Measurements from ENCODE around the gene ALG13. TPM values are rescaled to one million over a fixed set of nuclear protein-coding genes. Genes with fewer than 3 reads are reported as not detected.

Gene ALG13
- total and polyA plus RNA-seq, 2 experiments from 2014 or later = 54.2 to 58.7 TPM

DNA sequence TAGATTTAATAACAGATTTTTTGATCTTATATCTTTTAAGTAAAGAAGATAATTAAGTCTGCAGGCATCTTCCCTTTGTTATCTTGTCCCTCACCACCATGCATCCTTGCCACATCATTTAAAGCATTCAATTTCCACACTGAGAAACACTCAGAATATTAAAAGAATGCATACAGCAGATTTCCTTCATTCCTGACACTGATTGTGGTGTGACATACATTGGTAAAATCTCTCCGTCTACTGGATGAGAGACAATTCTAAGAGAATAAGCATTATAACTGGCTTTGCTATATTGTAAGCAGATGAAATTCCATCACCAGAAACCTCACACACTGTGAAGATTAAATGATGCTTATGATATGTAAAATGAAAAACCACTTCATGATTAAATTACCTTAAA, 97.6 kb downstream of the ALG13 start:
- H2AFZ ChIP-seq = no peak overlapping the region
- Mint-ChIP-seq H3K27me3 (ENCODE audit: insufficient read depth, low read depth, poor library complexity) (no peaks in the 10 kb centered on the region), H3K4me3 (no peak overlapping the region), H3K36me3 (ENCODE audit: low read depth) (no peaks in the 10 kb centered on the region), H3K27ac (no peak overlapping the region), H3K9me3 (no peaks in the 10 kb centered on the region), H3K4me1 (no peaks in the 10 kb centered on the region; the same call in 2 of the 3 replicates)
- no peaks in the 10 kb centered on the region for H3K27me3 ChIP-seq (ENCODE audit: insufficient read depth)
- no peak overlapping the region for H3K4me2 ChIP-seq
- TF ChIP-seq STAT1 (IDR thresholded peaks at IDR 0.05; ENCODE audit: unreplicated experiment) (no peak), EZH2phosphoT487 (IDR thresholded peaks at IDR 0.05; ENCODE audit: unreplicated experiment) (no peak), POLR2AphosphoS5 (IDR thresholded peaks at IDR 0.05; ENCODE audit: low read depth) (no peak)
- TF ChIP-seq, protein P1, sequence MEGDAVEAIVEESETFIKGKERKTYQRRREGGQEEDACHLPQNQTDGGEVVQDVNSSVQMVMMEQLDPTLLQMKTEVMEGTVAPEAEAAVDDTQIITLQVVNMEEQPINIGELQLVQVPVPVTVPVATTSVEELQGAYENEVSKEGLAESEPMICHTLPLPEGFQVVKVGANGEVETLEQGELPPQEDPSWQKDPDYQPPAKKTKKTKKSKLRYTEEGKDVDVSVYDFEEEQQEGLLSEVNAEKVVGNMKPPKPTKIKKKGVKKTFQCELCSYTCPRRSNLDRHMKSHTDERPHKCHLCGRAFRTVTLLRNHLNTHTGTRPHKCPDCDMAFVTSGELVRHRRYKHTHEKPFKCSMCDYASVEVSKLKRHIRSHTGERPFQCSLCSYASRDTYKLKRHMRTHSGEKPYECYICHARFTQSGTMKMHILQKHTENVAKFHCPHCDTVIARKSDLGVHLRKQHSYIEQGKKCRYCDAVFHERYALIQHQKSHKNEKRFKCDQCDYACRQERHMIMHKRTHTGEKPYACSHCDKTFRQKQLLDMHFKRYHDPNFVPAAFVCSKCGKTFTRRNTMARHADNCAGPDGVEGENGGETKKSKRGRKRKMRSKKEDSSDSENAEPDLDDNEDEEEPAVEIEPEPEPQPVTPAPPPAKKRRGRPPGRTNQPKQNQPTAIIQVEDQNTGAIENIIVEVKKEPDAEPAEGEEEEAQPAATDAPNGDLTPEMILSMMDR (conservative IDR thresholded peaks at IDR 0.05; ENCODE audit: low read depth in 2 of 2) = no peak
- H3K79me2 ChIP-seq (replicated peaks; ENCODE audit: insufficient read depth) = no peaks in the 10 kb centered on the region
- no peaks in the 10 kb centered on the region for H3K4me1 ChIP-seq (ENCODE audit: insufficient read depth)
- H3K9me2 ChIP-seq (ENCODE audit: insufficient read depth) = no peaks in the 10 kb centered on the region
- H3K27ac ChIP-seq (ENCODE audit: low read depth) = no peak overlapping the region
- ATAC-seq (no peak), DNase-seq (ENCODE audit: low spot score) (no peak)
- H3K36me3 ChIP-seq (ENCODE audit: insufficient read depth) = no peaks in the 10 kb centered on the region
- no peaks in the 10 kb centered on the region for H3F3A ChIP-seq (replicated peaks; ENCODE audit: low read depth)
- no peak overlapping the region for H3K4me3 ChIP-seq
- H4K20me1 ChIP-seq (replicated peaks; ENCODE audit: insufficient read depth) = no peaks in the 10 kb centered on the region

DNA sequence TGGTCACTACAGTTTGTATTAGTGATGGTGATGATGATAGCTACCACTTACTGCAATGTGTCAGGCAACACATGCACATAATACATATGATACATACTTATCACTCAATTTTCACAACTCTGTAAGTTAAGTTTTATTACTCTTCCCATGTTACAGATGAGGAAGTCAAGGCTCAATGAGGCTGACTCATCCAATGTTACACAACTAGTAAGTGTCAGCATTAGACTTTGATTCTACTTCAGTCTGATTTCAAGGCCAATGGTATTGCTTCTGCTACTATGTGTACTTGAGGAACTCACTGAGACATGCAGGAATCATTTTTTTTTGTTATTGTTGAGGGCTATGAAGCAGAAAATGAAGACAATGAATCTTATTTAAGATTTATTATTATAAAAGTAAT, 98.6 kb downstream of the ALG13 start:
- Mint-ChIP-seq H3K9me3 (peaks cover 5% of the 10 kb centered on the region; the same call in 1 of the 3 replicates), H3K4me3 (no peak overlapping the region), H3K36me3 (ENCODE audit: low read depth) (0 out of 3 replicates have a peak, but pooled peaks cover 5% of the 10 kb centered on the region), H3K27me3 (ENCODE audit: insufficient read depth, low read depth, poor library complexity) (no peaks in the 10 kb centered on the region), H3K27ac (no peak overlapping the region), H3K4me1 (no peaks in the 10 kb centered on the region)
- H2AFZ ChIP-seq = no peak overlapping the region
- no peaks in the 10 kb centered on the region for H3F3A ChIP-seq (replicated peaks; ENCODE audit: low read depth)
- no peaks in the 10 kb centered on the region for H3K9me2 ChIP-seq (ENCODE audit: insufficient read depth)
- no peaks in the 10 kb centered on the region for H3K4me1 ChIP-seq (ENCODE audit: insufficient read depth)
- no peaks in the 10 kb centered on the region for H3K79me2 ChIP-seq (replicated peaks; ENCODE audit: insufficient read depth)
- ATAC-seq (no peak), DNase-seq (ENCODE audit: low spot score) (no peak)
- H3K4me2 ChIP-seq = no peak overlapping the region
- no peaks in the 10 kb centered on the region for H4K20me1 ChIP-seq (replicated peaks; ENCODE audit: insufficient read depth)
- no peak overlapping the region for H3K27ac ChIP-seq (ENCODE audit: low read depth)
- no peaks in the 10 kb centered on the region for H3K36me3 ChIP-seq (ENCODE audit: insufficient read depth)
- no peaks in the 10 kb centered on the region for H3K27me3 ChIP-seq (ENCODE audit: insufficient read depth)
- no peak overlapping the region for H3K4me3 ChIP-seq
- TF ChIP-seq CREB1 (CRISPR knock-in tag; IDR thresholded peaks at IDR 0.05; ENCODE audit: low read depth) = no peak
- TF ChIP-seq NANOG (IDR thresholded peaks at IDR 0.05; ENCODE audit: borderline replicate concordance) = no peak
- TF ChIP-seq, protein P1 (conservative IDR thresholded peaks at IDR 0.05; ENCODE audit: low read depth in 2 of 2) = no peak
- TF ChIP-seq JUNB (IDR thresholded peaks at IDR 0.05; ENCODE audit: unreplicated experiment) = no peak
- TF ChIP-seq POLR2AphosphoS5 (IDR thresholded peaks at IDR 0.05; ENCODE audit: low read depth) = no peak
- TF ChIP-seq EZH2phosphoT487 (IDR thresholded peaks at IDR 0.05; ENCODE audit: unreplicated experiment) = no peak
- TF ChIP-seq ZNF462 (CRISPR knock-in tag; IDR thresholded peaks at IDR 0.05) = no peak
- no peak for TF ChIP-seq EZH2 (IDR thresholded peaks at IDR 0.05; ENCODE audit: low read depth, unreplicated experiment)

Data from GM23338 (cell line).